HCT116 (cell line): ENCODE measurements around the gene SP3. TPM values are rescaled to one million over a fixed set of nuclear protein-coding genes. Genes with fewer than 3 reads are reported as not detected.

Experiments
- ATAC-seq: fragments of 200-7000 bp; cut with Tn5 transposase; 2 replicates; pipeline ENCODE4 v1.9.1; 2020; ENCODE audit warnings: mild to moderate bottlenecking, moderate library complexity
- BruUV-seq: library from RNA; stranded (reverse); fragments of 400-500 nt; replicated peaks from 2 replicates; lab custom pipeline; 2021; lab: Mats Ljungman, UMichigan
- CTCF ChIA-PET: fragments of 300-600 bp; sonication (Branson Sonifier 250); formaldehyde crosslinking; loops from one replicate; lab custom pipeline; 2021; ENCODE audit warnings: antibody characterized with exemption; lab: Charles Lee
- POLR2A ChIA-PET: fragments of 300-600, 350-600 bp; sonication (Branson Sonifier 250); formaldehyde crosslinking; loops from one replicate; lab custom pipeline; 2021; ENCODE audit warnings: antibody characterized with exemption; lab: Charles Lee
- RAD21 ChIA-PET, 2 experiments: fragments of 300-600 bp; sonication (Branson Sonifier 250); formaldehyde crosslinking; loops; one replicate each; lab custom pipeline; 2023; ENCODE audit warnings: low total read pairs in 2 of 2; ENCODE audit not compliant: uncharacterized antibody in 2 of 2, unreplicated experiment in 2 of 2, low non-redundant PET in 1 of 2; lab: Charles Lee
- DNase-seq: peaks from one replicate; pipeline ENCODE4 v3.0.0-alpha.2; 2010; ENCODE audit warnings: low read depth, low spot score
- H2AFZ ChIP-seq: fragments of 200-600 bp; shearing (Covaris generic), sonication (generic); 2 replicates; pipeline ENCODE4 v1.6.1; 2017; ENCODE audit warnings: low read depth, mixed run types, mixed read lengths, antibody characterized with exemption, low read length; ENCODE audit not compliant: poor library complexity, severe bottlenecking
- H3K27ac ChIP-seq: 2 replicates; pipeline ENCODE4 v1.5.1; 2012; ENCODE audit warnings: low read depth, low read length
- H3K27me3 ChIP-seq: fragments of 200-600 bp; sonication (generic); 2 replicates; pipeline ENCODE4 v1.6.1; 2016; ENCODE audit warnings: mixed run types, low read length, mixed read lengths; ENCODE audit not compliant: insufficient read depth
- H3K36me3 ChIP-seq, 2 experiments: fragments of 200-500 bp in 1 of 2; fragments of 200-600 bp in 1 of 2; sonication (Bioruptor generic) in 1 of 2; sonication (generic) in 1 of 2; 2 replicates each; pipeline versions ENCODE4 v1.5.1 to v1.6.1; 2014 to 2016; ENCODE audit warnings: low read length in 2 of 2, inconsistent platforms in 1 of 2, mixed read lengths in 1 of 2, mixed run types in 1 of 2; ENCODE audit not compliant: insufficient read depth in 2 of 2, control insufficient read depth in 1 of 2
- H3K4me1 ChIP-seq, 2 experiments: fragments of 200-600 bp in 1 of 2; sonication (generic) in 1 of 2; 2 replicates each; pipeline versions ENCODE4 v1.5.1 to v1.6.1; 2012 to 2017; ENCODE audit warnings: low read length in 2 of 2, inconsistent platforms in 1 of 2, mild to moderate bottlenecking in 1 of 2, mixed read lengths in 1 of 2, mixed run types in 1 of 2, moderate library complexity in 1 of 2; ENCODE audit not compliant: insufficient read depth in 2 of 2, control insufficient read depth in 1 of 2
- H3K4me2 ChIP-seq: fragments of 200-600 bp; sonication (generic); 2 replicates; pipeline ENCODE4 v1.6.1; 2017; ENCODE audit warnings: mixed run types, low read length, mixed read lengths
- H3K4me3 ChIP-seq, 2 experiments: fragments of 200-600 bp in 1 of 2; sonication (generic) in 1 of 2; replicated peaks in 1 of 2; 2 replicates each; pipeline ENCODE4 v1.5.1; 2011 to 2016; ENCODE audit warnings: low read length in 2 of 2, control low read depth in 1 of 2, low read depth in 1 of 2, mild to moderate bottlenecking in 1 of 2, mixed read lengths in 1 of 2, mixed run types in 1 of 2
- H3K79me2 ChIP-seq: fragments of 200-600 bp; sonication (generic); 2 replicates; pipeline ENCODE4 v1.6.1; 2017; ENCODE audit warnings: mild to moderate bottlenecking, mixed run types, low read length, moderate library complexity, mixed read lengths; ENCODE audit not compliant: insufficient read depth
- H3K9ac ChIP-seq: fragments of 200-600 bp; sonication (generic); 2 replicates; pipeline ENCODE4 v1.6.1; 2016; ENCODE audit warnings: low read length, mixed read lengths
- H3K9me2 ChIP-seq: fragments of 200-600 bp; sonication (generic), shearing (Covaris generic); 2 replicates; pipeline ENCODE4 v1.6.1; 2017; ENCODE audit warnings: mixed run types, mild to moderate bottlenecking, moderate library complexity; ENCODE audit not compliant: insufficient read depth
- H3K9me3 ChIP-seq, 2 experiments: fragments of 200-500 bp in 1 of 2; fragments of 200-600 bp in 1 of 2; sonication (Bioruptor generic) in 1 of 2; sonication (generic) in 1 of 2; 2 replicates each; pipeline ENCODE4 v1.6.1; 2014 to 2017; ENCODE audit warnings: low read length in 2 of 2, mixed read lengths in 2 of 2, inconsistent platforms in 1 of 2, low read depth in 1 of 2, mild to moderate bottlenecking in 1 of 2, mixed run types in 1 of 2, moderate library complexity in 1 of 2; ENCODE audit not compliant: control insufficient read depth in 1 of 2, insufficient read depth in 1 of 2
- H4K20me1 ChIP-seq: fragments of 200-600 bp; sonication (generic), shearing (Covaris generic); 2 replicates; pipeline ENCODE4 v1.6.1; 2017; ENCODE audit warnings: mixed run types, mild to moderate bottlenecking, moderate library complexity; ENCODE audit not compliant: insufficient read depth
- ATF3 ChIP-seq: IDR thresholded peaks from 2 replicates; pipeline ENCODE4 v1.6.1; 2012
- CEBPB ChIP-seq: IDR thresholded peaks from 2 replicates; pipeline ENCODE4 v1.6.1; 2012; ENCODE audit warnings: low read depth
- EGR1 ChIP-seq: IDR thresholded peaks from 2 replicates; pipeline ENCODE4 v1.6.1; 2012; ENCODE audit warnings: low read depth
- ELF1 ChIP-seq: IDR thresholded peaks from 2 replicates; pipeline ENCODE4 v1.6.1; 2012; ENCODE audit warnings: low read depth, borderline replicate concordance
- EZH2 ChIP-seq: fragments of 200-600 bp; sonication (generic); IDR thresholded peaks from 2 replicates; pipeline ENCODE4 v1.6.1; 2017; ENCODE audit warnings: antibody characterized with exemption, mixed run types
- FOSL1 ChIP-seq: IDR thresholded peaks from 2 replicates; pipeline ENCODE4 v1.6.1; 2012; ENCODE audit warnings: low read depth
- POLR2A ChIP-seq: IDR thresholded peaks from 2 replicates; pipeline ENCODE4 v1.7.0; 2011; ENCODE audit warnings: borderline replicate concordance; ENCODE audit not compliant: insufficient read depth, insufficient read length; ENCODE audit errors: extremely low read depth
- RAD21 ChIP-seq: IDR thresholded peaks from 2 replicates; pipeline ENCODE4 v1.6.1; 2012; ENCODE audit warnings: low read depth, mild to moderate bottlenecking
- SRF ChIP-seq: IDR thresholded peaks from 2 replicates; pipeline ENCODE4 v1.6.1; 2012; ENCODE audit warnings: low read depth
- TCF7L2 ChIP-seq: IDR thresholded peaks from 2 replicates; pipeline ENCODE4 v1.7.0; 2011; ENCODE audit warnings: borderline replicate concordance, inconsistent platforms; ENCODE audit not compliant: insufficient read depth, insufficient read length; ENCODE audit errors: extremely low read depth
- ZFX ChIP-seq: fragments of 450-650 bp; IDR thresholded peaks from 2 replicates; pipeline ENCODE4 v1.6.1; 2017
- intact Hi-C: fragments of 100-400 bp; cut with micrococcal nuclease; formaldehyde crosslinking; loops from 2 replicates; pipeline ENCODE4 v1.10.0; 2022
- total RNA-seq: library from RNA; stranded (reverse); gene quantifications from one replicate; pipeline ENCODE4 v1.2.1, GENCODE V29; 2021; ENCODE audit not compliant: unreplicated experiment

Gene SP3
- total RNA-seq, 1 experiment from 2014 or later: 98.0 TPM

- ChIA-PET CTCF (no interaction called here), RAD21 (no interaction called here), POLR2A (no interaction called here)
- no peaks in the 10 kb centered on the region for H3K9me2 ChIP-seq
- DNase-seq: no peak
- no peak overlapping the region for H3K4me3 ChIP-seq
- peaks cover 8 to 17% of the 10 kb centered on the region in 2 experiments; a peak in 3 of 4 replicates for H3K36me3 ChIP-seq
- no peaks in the 10 kb centered on the region for H3K9me3 ChIP-seq
- BruUV-seq: no TSS peak
- H3K27me3 ChIP-seq: no peaks in the 10 kb centered on the region
- peaks cover 20% of the 10 kb centered on the region; the same call in 1 of the 2 replicates for H4K20me1 ChIP-seq
- peaks cover 14 to 24% of the 10 kb centered on the region in 2 experiments; a peak in 3 of 4 replicates for H3K4me1 ChIP-seq
- H3K27ac ChIP-seq: no peak overlapping the region
- no peak overlapping the region for H3K4me2 ChIP-seq
- H3K9ac ChIP-seq: no peak overlapping the region
- no peak for ATAC-seq
- no peak overlapping the region for H2AFZ ChIP-seq
- TF ChIP-seq RAD21: no peak
- TF ChIP-seq ZFX: no peak
- TF ChIP-seq CEBPB: no peak
- no peak for TF ChIP-seq EGR1
- TF ChIP-seq EZH2: no peak
- no peak for TF ChIP-seq FOSL1
- TF ChIP-seq POLR2A: no peak
- no peak for TF ChIP-seq TCF7L2
- intact Hi-C loops: loop anchor here (5.0 to 10.0 kb wide), 3 partner anchors 162 to 375 kb away; partner anchors contain the start of genes OLA1 and SP9
- peaks cover 85% of the 10 kb centered on the region for H3K79me2 ChIP-seq
Observed at GRCh38 chr2:173959909-173960308, 5.3 kb downstream of the SP3 start.

GRCh38 chr2:173959358-173959884, 5.8 kb downstream of the SP3 start:
- Histone ChIP-seq H3K4me1 (peaks cover 14 to 24% of the 10 kb centered on the region in 2 experiments; a peak in 3 of 4 replicates), H3K9me2 (no peaks in the 10 kb centered on the region), H3K27ac (no peak overlapping the region), H3K27me3 (no peaks in the 10 kb centered on the region), H3K79me2 (peaks cover 90% of the 10 kb centered on the region), H3K9ac (no peak overlapping the region), H3K4me3 (no peak overlapping the region), H4K20me1 (peaks cover 20% of the 10 kb centered on the region; the same call in 1 of the 2 replicates), H3K36me3 (peaks cover 13 to 22% of the 10 kb centered on the region in 2 experiments), H3K9me3 (no peaks in the 10 kb centered on the region), H3K4me2 (no peak overlapping the region), H2AFZ (no peak overlapping the region)
- intact Hi-C loops: no loop called here
- CTCF ChIA-PET: no interaction called here
- ATAC-seq (no peak), DNase-seq (no peak)
- POLR2A ChIA-PET: no interaction called here
- BruUV-seq: no TSS peak
- no peak for TF ChIP-seq CEBPB
- TF ChIP-seq ZFX: no peak
- TF ChIP-seq FOSL1: no peak
- no peak for TF ChIP-seq SRF
- no peak for TF ChIP-seq ELF1
- TF ChIP-seq EZH2: no peak
- TF ChIP-seq ATF3: no peak
- RAD21 ChIA-PET: no interaction called here
